WTC11 (cell line): Measurements from ENCODE around the gene ARHGEF25. TPM values are rescaled to one million over a fixed set of nuclear protein-coding genes. Genes with fewer than 3 reads are reported as not detected.
"Not testable (repeated sequence)": the region's sequence is repeated elsewhere in the genome, so short reads cannot be mapped to it uniquely, and the experiment has no call there.

Source experiments
- ATAC-seq: fragments of 200-7000 bp; cut with Tn5 transposase; 2 replicates; pipeline ENCODE4 v1.10.0; 2021; ENCODE audit warnings: mild to moderate bottlenecking, moderate library complexity
- CTCF ChIA-PET: fragments of 300-600 bp; sonication (Branson Sonifier 250); formaldehyde crosslinking; loops from one replicate; lab custom pipeline; 2021; ENCODE audit warnings: antibody characterized with exemption; lab: Charles Lee
- POLR2A ChIA-PET: fragments of 350-600 bp; sonication (Branson Sonifier 250); formaldehyde crosslinking; loops from one replicate; lab custom pipeline; 2021; ENCODE audit warnings: antibody characterized with exemption; lab: Charles Lee
- DNase-seq: peaks from one replicate; pipeline ENCODE4 v3.0.0; 2021; ENCODE audit warnings: low spot score
- H3K27ac Mint-ChIP-seq: 2 replicates; pipeline ENCODE4 v1.8.0; 2021; ENCODE audit warnings: mixed read lengths
- H3K27me3 Mint-ChIP-seq: 2 replicates; pipeline ENCODE4 v1.8.0; 2021; ENCODE audit warnings: low read depth, mild to moderate bottlenecking, moderate library complexity, mixed read lengths
- H3K36me3 Mint-ChIP-seq: 2 replicates; pipeline ENCODE4 v1.8.0; 2021; ENCODE audit warnings: mixed read lengths
- H3K4me1 Mint-ChIP-seq: 2 replicates; pipeline ENCODE4 v1.8.0; 2022; ENCODE audit warnings: mixed read lengths
- H3K4me3 Mint-ChIP-seq: 2 replicates; pipeline ENCODE4 v1.8.0; 2021; ENCODE audit warnings: mild to moderate bottlenecking, moderate library complexity, mixed read lengths
- H3K9me3 Mint-ChIP-seq: 2 replicates; pipeline ENCODE4 v1.8.0; 2021; ENCODE audit warnings: mixed read lengths
- CDX4 ChIP-seq: fragments of 250-450 bp; sonication (Bioruptor Pico); IDR thresholded peaks from 2 replicates; pipeline ENCODE4 v1.9.0; 2021; ENCODE audit warnings: moderate library complexity, mild to moderate bottlenecking, inconsistent platforms, borderline replicate concordance
- CREM ChIP-seq: sonication (generic); formaldehyde crosslinking; IDR thresholded peaks from 2 replicates; pipeline ENCODE4 v1.8.1; 2022; ENCODE audit warnings: mild to moderate bottlenecking, missing genetic modification reagents, moderate library complexity
- E2F1 ChIP-seq: sonication (generic); formaldehyde crosslinking; IDR thresholded peaks from 2 replicates; pipeline ENCODE4 v1.8.0; 2022; ENCODE audit warnings: mild to moderate bottlenecking, missing genetic modification reagents
- HMGA2 ChIP-seq: fragments of 250-450 bp; sonication (Bioruptor Pico); IDR thresholded peaks from 2 replicates; pipeline ENCODE4 v1.4.0; 2021; ENCODE audit warnings: mild to moderate bottlenecking, moderate library complexity
- JAZF1 ChIP-seq: fragments of 250-450 bp; sonication (Bioruptor Pico); IDR thresholded peaks from 2 replicates; pipeline ENCODE4 v1.9.0; 2021; ENCODE audit warnings: moderate library complexity, mild to moderate bottlenecking, inconsistent platforms
- SMAD4 ChIP-seq: sonication (generic); formaldehyde crosslinking; IDR thresholded peaks from 2 replicates; pipeline ENCODE4 v1.8.0; 2022; ENCODE audit warnings: mild to moderate bottlenecking, missing genetic modification reagents
- ZBTB21 ChIP-seq: sonication (generic); formaldehyde crosslinking; IDR thresholded peaks from 2 replicates; pipeline ENCODE4 v1.8.1; 2023; ENCODE audit warnings: mild to moderate bottlenecking, missing genetic modification reagents, borderline replicate concordance
- ZBTB43 ChIP-seq: sonication (generic); formaldehyde crosslinking; IDR thresholded peaks from 2 replicates; pipeline ENCODE4 v1.8.1; 2023; ENCODE audit warnings: mild to moderate bottlenecking, missing genetic modification reagents
- total RNA-seq: library from RNA; stranded (reverse); gene quantifications from 3 replicates; pipeline ENCODE4 v1.2.3, GENCODE V29; 2021
- TF ChIP-seq, protein P1 (sequence below): sonication (generic); formaldehyde crosslinking; IDR thresholded peaks from 2 replicates; pipeline ENCODE4 v1.8.0; 2023; ENCODE audit warnings: missing genetic modification reagents, mild to moderate bottlenecking, borderline replicate concordance
- TF ChIP-seq, protein P2 (sequence below): sonication (generic); formaldehyde crosslinking; IDR thresholded peaks from 2 replicates; pipeline ENCODE4 v1.8.0; 2022; ENCODE audit warnings: mild to moderate bottlenecking, missing genetic modification reagents
- TF ChIP-seq, protein P3 (sequence below): fragments of 250-450 bp; sonication (Bioruptor Pico); conservative IDR thresholded peaks from 2 replicates; pipeline ENCODE4 v1.9.0; 2021; ENCODE audit warnings: mild to moderate bottlenecking

Gene ARHGEF25
- total RNA-seq, 1 experiment from 2014 or later, result 11.9 TPM

DNA sequence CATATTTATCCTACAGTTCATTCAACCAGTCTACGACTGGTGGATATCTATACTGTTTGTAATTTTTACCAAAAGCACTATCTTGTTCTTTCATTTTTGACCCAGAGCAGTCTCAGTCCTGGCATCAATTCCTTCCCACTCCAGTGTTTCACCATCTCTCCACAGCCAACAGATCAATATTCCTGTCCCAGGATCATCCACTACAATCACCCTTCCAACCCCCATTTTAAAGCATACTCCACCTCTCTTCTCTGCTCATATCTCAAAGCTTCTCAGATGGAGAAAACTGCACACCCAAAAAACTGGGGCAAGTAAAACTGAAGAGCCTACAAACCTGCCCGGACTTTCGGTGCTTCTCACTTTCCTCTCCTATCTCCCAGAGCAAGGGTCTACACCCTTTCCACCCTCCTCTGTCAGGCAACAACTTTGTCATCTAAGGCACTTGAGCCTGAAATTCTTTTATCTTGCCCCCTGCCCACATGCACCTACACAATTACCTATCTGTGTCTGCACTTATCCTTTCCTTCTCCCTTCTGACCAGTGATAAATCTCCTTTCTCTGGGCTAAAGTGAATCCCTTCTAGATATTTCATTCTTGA, 24.3 kb upstream of the ARHGEF25 start (continued):
- TF ChIP-seq, protein P1, sequence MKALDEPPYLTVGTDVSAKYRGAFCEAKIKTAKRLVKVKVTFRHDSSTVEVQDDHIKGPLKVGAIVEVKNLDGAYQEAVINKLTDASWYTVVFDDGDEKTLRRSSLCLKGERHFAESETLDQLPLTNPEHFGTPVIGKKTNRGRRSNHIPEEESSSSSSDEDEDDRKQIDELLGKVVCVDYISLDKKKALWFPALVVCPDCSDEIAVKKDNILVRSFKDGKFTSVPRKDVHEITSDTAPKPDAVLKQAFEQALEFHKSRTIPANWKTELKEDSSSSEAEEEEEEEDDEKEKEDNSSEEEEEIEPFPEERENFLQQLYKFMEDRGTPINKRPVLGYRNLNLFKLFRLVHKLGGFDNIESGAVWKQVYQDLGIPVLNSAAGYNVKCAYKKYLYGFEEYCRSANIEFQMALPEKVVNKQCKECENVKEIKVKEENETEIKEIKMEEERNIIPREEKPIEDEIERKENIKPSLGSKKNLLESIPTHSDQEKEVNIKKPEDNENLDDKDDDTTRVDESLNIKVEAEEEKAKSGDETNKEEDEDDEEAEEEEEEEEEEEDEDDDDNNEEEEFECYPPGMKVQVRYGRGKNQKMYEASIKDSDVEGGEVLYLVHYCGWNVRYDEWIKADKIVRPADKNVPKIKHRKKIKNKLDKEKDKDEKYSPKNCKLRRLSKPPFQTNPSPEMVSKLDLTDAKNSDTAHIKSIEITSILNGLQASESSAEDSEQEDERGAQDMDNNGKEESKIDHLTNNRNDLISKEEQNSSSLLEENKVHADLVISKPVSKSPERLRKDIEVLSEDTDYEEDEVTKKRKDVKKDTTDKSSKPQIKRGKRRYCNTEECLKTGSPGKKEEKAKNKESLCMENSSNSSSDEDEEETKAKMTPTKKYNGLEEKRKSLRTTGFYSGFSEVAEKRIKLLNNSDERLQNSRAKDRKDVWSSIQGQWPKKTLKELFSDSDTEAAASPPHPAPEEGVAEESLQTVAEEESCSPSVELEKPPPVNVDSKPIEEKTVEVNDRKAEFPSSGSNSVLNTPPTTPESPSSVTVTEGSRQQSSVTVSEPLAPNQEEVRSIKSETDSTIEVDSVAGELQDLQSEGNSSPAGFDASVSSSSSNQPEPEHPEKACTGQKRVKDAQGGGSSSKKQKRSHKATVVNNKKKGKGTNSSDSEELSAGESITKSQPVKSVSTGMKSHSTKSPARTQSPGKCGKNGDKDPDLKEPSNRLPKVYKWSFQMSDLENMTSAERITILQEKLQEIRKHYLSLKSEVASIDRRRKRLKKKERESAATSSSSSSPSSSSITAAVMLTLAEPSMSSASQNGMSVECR (CRISPR knock-in tag), result no peak
- no peak for TF ChIP-seq E2F1 (CRISPR knock-in tag)

DNA sequence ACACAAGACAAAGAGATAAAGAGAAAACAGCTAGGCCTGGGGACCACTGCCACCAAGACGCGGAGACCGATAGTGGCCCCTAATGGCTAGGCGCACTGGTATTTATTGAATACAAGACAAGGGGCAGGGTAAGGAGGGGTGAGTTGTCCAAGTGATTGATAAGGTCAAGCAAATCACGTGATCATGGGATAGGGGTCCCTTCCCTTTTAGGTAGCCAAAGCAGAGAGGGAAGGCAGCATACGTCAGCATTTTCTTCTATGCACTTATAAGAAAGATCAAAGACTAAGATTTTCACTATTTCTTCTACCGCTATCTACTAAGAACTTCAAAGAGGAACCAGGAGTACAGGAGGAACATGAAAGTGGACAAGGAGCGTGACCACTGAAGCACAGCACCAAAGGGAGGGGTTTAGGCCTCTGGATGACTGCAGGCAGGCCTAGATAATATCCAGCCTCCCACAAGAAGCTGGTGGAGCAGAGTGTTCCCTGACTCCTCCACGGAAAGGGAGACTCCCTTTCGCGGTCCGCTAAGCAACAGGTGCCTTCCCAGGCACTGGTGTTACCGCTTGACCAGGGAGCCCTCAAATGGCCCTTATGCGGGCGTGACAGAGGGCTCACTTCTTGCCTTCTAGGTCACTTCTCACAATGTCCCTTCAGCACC, 22.2 kb upstream of the ARHGEF25 start:
- CTCF ChIA-PET, result interaction anchor here (4.1 to 4.7 kb wide), 2 partner anchors 31 to 137 kb away, joined by 11 to 21 read pairs; no protein-coding TSS in a partner anchor
- H3K4me3 Mint-ChIP-seq, DNase-seq, POLR2A ChIA-PET, H3K27me3 Mint-ChIP-seq, H3K27ac Mint-ChIP-seq, H3K36me3 Mint-ChIP-seq, ATAC-seq, H3K9me3 Mint-ChIP-seq: not testable (repeated sequence)
- H3K4me1 Mint-ChIP-seq, result peaks cover 14% of the 10 kb centered on the region

DNA sequence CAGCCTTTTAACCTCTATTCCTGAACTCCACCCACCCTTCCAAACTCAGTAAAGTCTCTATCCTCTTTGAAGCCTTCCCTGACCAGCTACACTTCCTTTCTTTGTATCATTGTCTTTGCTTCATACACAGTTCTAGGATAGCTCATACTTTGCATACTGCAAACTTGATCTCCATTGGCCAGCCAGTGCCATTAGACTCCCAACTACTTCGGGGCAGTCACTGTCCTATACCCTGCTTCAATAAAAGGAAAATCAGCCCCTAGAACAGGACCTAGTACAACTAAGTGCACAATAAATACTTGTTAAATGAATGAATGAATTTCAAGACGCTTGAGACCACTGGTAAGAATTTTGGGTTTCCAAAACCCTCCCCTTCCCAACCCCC, 20.8 kb upstream of the ARHGEF25 start:
- H3K36me3 Mint-ChIP-seq, result 0 out of 2 replicates have a peak, but pooled peaks cover 4% of the 10 kb centered on the region
- ATAC-seq (peak; percentile 9), DNase-seq (no peak)
- H3K9me3 Mint-ChIP-seq, result no peaks in the 10 kb centered on the region
- ChIA-PET POLR2A (interaction anchor here (0.6 to 1.2 kb wide), 3 partner anchors 21 to 1731 kb away, joined by 3 to 4 read pairs (median 3); partner anchors contain the start of gene ARHGEF25), CTCF (interaction anchor here (0.6 to 4.7 kb wide), 10 partner anchors 9 to 320 kb away, joined by 3 to 22 read pairs (median 6); partner anchors contain the start of genes ARHGEF25, B4GALNT1 and DTX3)
- H3K27me3 Mint-ChIP-seq, result peaks cover 3% of the 10 kb centered on the region; the same call in 1 of the 2 replicates
- H3K27ac Mint-ChIP-seq, result peak overlapping the region; percentile 72
- peaks cover 14% of the 10 kb centered on the region for H3K4me1 Mint-ChIP-seq
- H3K4me3 Mint-ChIP-seq, result peak overlapping the region; percentile 89
- TF ChIP-seq, protein P2, sequence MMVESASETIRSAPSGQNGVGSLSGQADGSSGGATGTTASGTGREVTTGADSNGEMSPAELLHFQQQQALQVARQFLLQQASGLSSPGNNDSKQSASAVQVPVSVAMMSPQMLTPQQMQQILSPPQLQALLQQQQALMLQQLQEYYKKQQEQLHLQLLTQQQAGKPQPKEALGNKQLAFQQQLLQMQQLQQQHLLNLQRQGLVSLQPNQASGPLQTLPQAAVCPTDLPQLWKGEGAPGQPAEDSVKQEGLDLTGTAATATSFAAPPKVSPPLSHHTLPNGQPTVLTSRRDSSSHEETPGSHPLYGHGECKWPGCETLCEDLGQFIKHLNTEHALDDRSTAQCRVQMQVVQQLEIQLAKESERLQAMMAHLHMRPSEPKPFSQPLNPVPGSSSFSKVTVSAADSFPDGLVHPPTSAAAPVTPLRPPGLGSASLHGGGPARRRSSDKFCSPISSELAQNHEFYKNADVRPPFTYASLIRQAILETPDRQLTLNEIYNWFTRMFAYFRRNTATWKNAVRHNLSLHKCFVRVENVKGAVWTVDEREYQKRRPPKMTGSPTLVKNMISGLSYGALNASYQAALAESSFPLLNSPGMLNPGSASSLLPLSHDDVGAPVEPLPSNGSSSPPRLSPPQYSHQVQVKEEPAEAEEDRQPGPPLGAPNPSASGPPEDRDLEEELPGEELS, result no peak
- TF ChIP-seq CDX4 (CRISPR knock-in tag), result no peak
- TF ChIP-seq SMAD4 (CRISPR knock-in tag), result no peak
- no peak for TF ChIP-seq ZBTB21
- TF ChIP-seq ZBTB43 (CRISPR knock-in tag), result no peak
- no peak for TF ChIP-seq HMGA2 (CRISPR knock-in tag)
- TF ChIP-seq E2F1 (CRISPR knock-in tag), result no peak
- TF ChIP-seq, protein P3, sequence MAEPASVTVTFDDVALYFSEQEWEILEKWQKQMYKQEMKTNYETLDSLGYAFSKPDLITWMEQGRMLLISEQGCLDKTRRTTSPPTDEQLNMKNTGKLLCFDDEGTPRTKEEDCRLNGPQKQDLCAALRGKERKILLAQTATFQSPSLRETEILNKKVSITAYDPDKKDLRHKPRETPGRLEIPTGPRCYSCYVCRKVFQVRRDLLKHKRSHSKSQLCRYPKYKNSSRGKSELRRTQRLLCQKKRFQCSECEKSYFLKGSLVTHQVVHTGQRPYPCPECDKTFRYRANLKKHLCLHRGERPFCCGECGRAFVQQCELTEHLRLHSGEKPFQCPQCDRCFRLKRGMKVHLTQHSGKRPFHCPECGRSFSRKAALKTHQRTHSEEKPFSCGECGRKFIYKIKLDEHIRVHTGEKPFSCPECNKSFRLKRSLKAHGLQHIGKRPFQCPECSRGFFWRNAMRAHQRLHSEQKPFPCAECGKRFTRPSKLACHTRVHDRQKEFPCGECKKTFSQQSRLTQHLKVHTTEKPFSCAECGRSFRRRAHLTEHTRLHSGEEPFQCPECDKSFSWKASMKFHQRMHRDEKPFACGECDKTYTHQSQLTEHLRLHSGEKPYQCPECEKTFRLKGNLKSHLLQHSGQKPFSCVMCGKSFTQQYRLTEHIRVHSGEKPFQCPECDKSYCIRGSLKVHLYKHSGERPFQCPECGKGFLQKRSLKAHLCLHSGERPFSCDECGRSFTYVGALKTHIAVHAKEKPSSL (CRISPR knock-in tag), result no peak
- TF ChIP-seq CREM (CRISPR knock-in tag), result no peak; the same call in 1 of the 2 replicates
- no peak for TF ChIP-seq JAZF1
